ENCODE measurements around the gene SPHK1.
"Not testable (repeated sequence)": the region's sequence is repeated elsewhere in the genome, so short reads cannot be mapped to it uniquely, and the experiment has no call there.

The SPHK1 gene

GRCh38 chr17:76384222-76384986 is at the start of gene SPHK1:
SPHK1 (plus strand) TSS chr17:76384609; CDS start chr17:76385645, 1,036 bp downstream.
- peak; percentile 37 for DNase-seq

GRCh38 chr17:76335716-76336381 is 48.6 kb upstream of the SPHK1 start:
- DNase-seq: no peak

- DNase-seq: no peak
Observed at GRCh38 chr17:76336756-76337412, 47.5 kb upstream of the SPHK1 start.

GRCh38 chr17:76337413-76337777 is 47.0 kb upstream of the SPHK1 start:
- no peak for DNase-seq

- no peak for DNase-seq
Observed at GRCh38 chr17:76341301-76341700, 43.1 kb upstream of the SPHK1 start.

- no peak for DNase-seq
Observed at GRCh38 chr17:76343106-76343505, 41.3 kb upstream of the SPHK1 start.

- DNase-seq: no peak
Observed at GRCh38 chr17:76345377-76345974, 38.9 kb upstream of the SPHK1 start.

- not testable (repeated sequence) for DNase-seq
Observed at GRCh38 chr17:76346936-76347335, 37.5 kb upstream of the SPHK1 start.

- DNase-seq: no peak
Observed at GRCh38 chr17:76350463-76350862, 33.9 kb upstream of the SPHK1 start.

- no peak for DNase-seq
Observed at GRCh38 chr17:76351526-76352071, 32.8 kb upstream of the SPHK1 start.

GRCh38 chr17:76353004-76353598 is 31.3 kb upstream of the SPHK1 start:
- no peak for DNase-seq

GRCh38 chr17:76353599-76354316 is 30.7 kb upstream of the SPHK1 start, which contains the start of gene PRPSAP1:
PRPSAP1 (minus strand) TSS chr17:76353916; CDS start chr17:76353703, 213 bp downstream.
- peak; percentile 94 for DNase-seq

GRCh38 chr17:76354317-76354729 is 30.1 kb upstream of the SPHK1 start:
- no peak for DNase-seq

- peak; percentile 26 for DNase-seq
Observed at GRCh38 chr17:76354747-76355310, 29.6 kb upstream of the SPHK1 start.

- DNase-seq: no peak
Observed at GRCh38 chr17:76356803-76357456, 27.5 kb upstream of the SPHK1 start.

- no peak for DNase-seq
Observed at GRCh38 chr17:76357597-76358158, 26.7 kb upstream of the SPHK1 start.

- DNase-seq: no peak
Observed at GRCh38 chr17:76359375-76359774, 25.0 kb upstream of the SPHK1 start.

- DNase-seq: not testable (repeated sequence)
Observed at GRCh38 chr17:76359776-76360175, 24.6 kb upstream of the SPHK1 start.

GRCh38 chr17:76360461-76360860 is 23.9 kb upstream of the SPHK1 start:
- DNase-seq: no peak

- DNase-seq: no peak
Observed at GRCh38 chr17:76363107-76363842, 21.1 kb upstream of the SPHK1 start.
